ENCODE measurements around the gene CACNA1I.

DNA sequence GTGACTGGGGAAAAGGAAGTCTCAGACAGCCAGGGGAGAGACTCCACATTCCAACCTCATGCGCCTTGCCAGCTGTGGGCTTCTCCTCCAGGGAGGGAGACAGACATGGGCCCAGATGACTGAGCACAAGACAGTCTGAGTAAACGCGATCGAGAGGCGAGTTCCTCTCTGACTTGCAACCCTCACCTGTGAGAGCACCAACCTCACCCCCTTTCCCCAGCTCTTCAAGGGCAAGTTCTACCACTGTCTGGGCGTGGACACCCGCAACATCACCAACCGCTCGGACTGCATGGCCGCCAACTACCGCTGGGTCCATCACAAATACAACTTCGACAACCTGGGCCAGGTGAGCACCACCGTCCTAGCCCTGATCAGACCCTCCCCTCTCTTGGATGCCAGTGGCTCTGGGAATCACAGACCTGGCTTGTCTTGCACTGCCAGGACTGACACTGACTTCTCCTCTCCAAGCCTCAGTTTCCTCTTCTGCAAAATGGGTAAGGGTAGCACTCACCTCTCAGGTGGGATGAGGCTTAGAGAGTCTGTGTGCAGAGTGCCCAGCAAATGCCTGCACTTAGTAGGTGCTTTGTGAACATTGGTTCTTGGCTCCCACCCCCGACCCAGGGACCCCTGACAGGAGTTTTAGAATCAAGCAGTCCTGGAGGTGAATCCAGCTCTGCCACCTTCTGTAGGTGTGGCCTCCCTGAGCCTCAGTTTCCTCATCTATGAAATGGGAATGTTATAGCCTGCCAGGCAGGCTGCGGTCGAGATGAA, 95.3 kb downstream of the CACNA1I start:
- TF ChIP-seq EZH2phosphoT487 (IDR thresholded peaks at IDR 0.05; ENCODE audit: unreplicated experiment), result no peak
- no peak for TF ChIP-seq POLR2AphosphoS5 (IDR thresholded peaks at IDR 0.05; ENCODE audit: low read depth)
- no peak for TF ChIP-seq EZH2 (IDR thresholded peaks at IDR 0.05; ENCODE audit: low read depth, unreplicated experiment)

All from GM23338 (cell line).